ENCODE data around the gene C1orf21.

Gene C1orf21

GRCh38 chr1:184614667-184615066 lies 227.8 kb downstream of the C1orf21 start:
- no peak overlapping the region for H2AFZ ChIP-seq (ENCODE audit: insufficient read depth, low read length, poor library complexity)
- H3K36me3 ChIP-seq (ENCODE audit: control insufficient read depth in 1 of 2, insufficient read depth in 2 of 2, low read length in 2 of 2), result no peaks in the 10 kb centered on the region
- H3K4me3 ChIP-seq (ENCODE audit: low read depth, low read length), result no peak overlapping the region
- WGBS (ENCODE audit: extremely low coverage, insufficient coverage, insufficient read length), result no CpG with 5 or more reads among the region's 7 CpGs
- no peak overlapping the region for H2AK5ac ChIP-seq (ENCODE audit: low read length)
- DNase-seq, result no peak
- no peak overlapping the region for H3K9ac ChIP-seq (ENCODE audit: low read length)
- H3K27ac ChIP-seq (ENCODE audit: low read depth, low read length), result no peak overlapping the region
- no peak overlapping the region for H4K8ac ChIP-seq (ENCODE audit: low read depth, low read length)
- no peaks in the 10 kb centered on the region for H3K9me3 ChIP-seq (ENCODE audit: insufficient read depth, low read depth, low read length)
- no peak overlapping the region for H4K91ac ChIP-seq (ENCODE audit: low read depth, low read length)
- no peak overlapping the region for H2BK5ac ChIP-seq (ENCODE audit: low read depth, low read length, poor library complexity)
- H3K27me3 ChIP-seq (ENCODE audit: insufficient read depth, low read length), result no peaks in the 10 kb centered on the region
- H3K23ac ChIP-seq (ENCODE audit: low read length), result no peak overlapping the region
- H3K4ac ChIP-seq (ENCODE audit: low read depth, low read length), result no peak overlapping the region
- no peak overlapping the region for H2BK12ac ChIP-seq (ENCODE audit: low read length)
- no peak overlapping the region for H4K12ac ChIP-seq (ENCODE audit: low read depth, low read length)
- H2BK120ac ChIP-seq (ENCODE audit: insufficient read depth, low read length, poor library complexity), result no peak overlapping the region
- H3K4me1 ChIP-seq (ENCODE audit: control insufficient read depth in 1 of 2, insufficient read depth in 2 of 2, low read length in 2 of 2), result no peaks in the 10 kb centered on the region
- H3K79me1 ChIP-seq (ENCODE audit: low read length), result no peaks in the 10 kb centered on the region
- no peak overlapping the region for H3K4me2 ChIP-seq (ENCODE audit: low read length)
- H3K79me2 ChIP-seq (ENCODE audit: control insufficient read depth, insufficient read depth, low read length, poor library complexity), result no peaks in the 10 kb centered on the region
- no peak overlapping the region for H3K18ac ChIP-seq (ENCODE audit: low read length)
- no peak overlapping the region for H3K14ac ChIP-seq (ENCODE audit: low read length)

- H2BK12ac ChIP-seq (ENCODE audit: low read length), result no peak overlapping the region
- H3K4ac ChIP-seq (ENCODE audit: low read depth, low read length), result no peak overlapping the region
- no peak overlapping the region for H3K14ac ChIP-seq (ENCODE audit: low read length)
- no peak overlapping the region for H2BK5ac ChIP-seq (ENCODE audit: low read depth, low read length, poor library complexity)
- no peak overlapping the region for H3K18ac ChIP-seq (ENCODE audit: low read length)
- no peak overlapping the region for H3K9ac ChIP-seq (ENCODE audit: low read length)
- no peak overlapping the region for H4K91ac ChIP-seq (ENCODE audit: low read depth, low read length)
- H4K8ac ChIP-seq (ENCODE audit: low read depth, low read length), result no peak overlapping the region
- H2BK120ac ChIP-seq (ENCODE audit: insufficient read depth, low read length, poor library complexity), result no peak overlapping the region
- no peaks in the 10 kb centered on the region for H3K9me3 ChIP-seq (ENCODE audit: insufficient read depth, low read depth, low read length)
- no peaks in the 10 kb centered on the region for H3K27me3 ChIP-seq (ENCODE audit: insufficient read depth, low read length)
- H3K4me3 ChIP-seq (ENCODE audit: low read depth, low read length), result no peak overlapping the region
- no peak overlapping the region for H3K23ac ChIP-seq (ENCODE audit: low read length)
- H2AFZ ChIP-seq (ENCODE audit: insufficient read depth, low read length, poor library complexity), result no peak overlapping the region
- H3K4me2 ChIP-seq (ENCODE audit: low read length), result no peak overlapping the region
- H3K79me1 ChIP-seq (ENCODE audit: low read length), result no peaks in the 10 kb centered on the region
- no peaks in the 10 kb centered on the region for H3K79me2 ChIP-seq (ENCODE audit: control insufficient read depth, insufficient read depth, low read length, poor library complexity)
- H3K4me1 ChIP-seq (ENCODE audit: control insufficient read depth in 1 of 2, insufficient read depth in 2 of 2, low read length in 2 of 2), result no peaks in the 10 kb centered on the region
- no CpG with 5 or more reads among the region's 5 CpGs for WGBS (ENCODE audit: extremely low coverage, insufficient coverage, insufficient read length)
- DNase-seq, result no peak
- H4K12ac ChIP-seq (ENCODE audit: low read depth, low read length), result no peak overlapping the region
- H3K36me3 ChIP-seq (ENCODE audit: control insufficient read depth in 1 of 2, insufficient read depth in 2 of 2, low read length in 2 of 2), result no peaks in the 10 kb centered on the region
- no peak overlapping the region for H2AK5ac ChIP-seq (ENCODE audit: low read length)
- H3K27ac ChIP-seq (ENCODE audit: low read depth, low read length), result no peak overlapping the region
These were observed 228.5 kb downstream of the C1orf21 start for GRCh38 chr1:184615301-184615700.

- H3K79me1 ChIP-seq (ENCODE audit: low read length), result no peaks in the 10 kb centered on the region
- peak overlapping the region; percentile 6 for H3K4me3 ChIP-seq (ENCODE audit: low read depth, low read length)
- no peak overlapping the region for H3K18ac ChIP-seq (ENCODE audit: low read length)
- no peak overlapping the region for H4K8ac ChIP-seq (ENCODE audit: low read depth, low read length)
- no peak overlapping the region for H4K91ac ChIP-seq (ENCODE audit: low read depth, low read length)
- H3K9me3 ChIP-seq (ENCODE audit: insufficient read depth, low read depth, low read length), result no peaks in the 10 kb centered on the region
- H3K27me3 ChIP-seq (ENCODE audit: insufficient read depth, low read length), result no peaks in the 10 kb centered on the region
- no peak overlapping the region for H2BK120ac ChIP-seq (ENCODE audit: insufficient read depth, low read length, poor library complexity)
- H2AK5ac ChIP-seq (ENCODE audit: low read length), result no peak overlapping the region
- H3K14ac ChIP-seq (ENCODE audit: low read length), result no peak overlapping the region
- no peak overlapping the region for H3K4me2 ChIP-seq (ENCODE audit: low read length)
- WGBS (ENCODE audit: extremely low coverage, insufficient coverage, insufficient read length), result no CpG with 5 or more reads among the region's 6 CpGs
- H2BK12ac ChIP-seq (ENCODE audit: low read length), result no peak overlapping the region
- H3K36me3 ChIP-seq (ENCODE audit: control insufficient read depth in 1 of 2, insufficient read depth in 2 of 2, low read length in 2 of 2), result peaks cover 0 to 3% of the 10 kb centered on the region in 2 experiments
- H3K4me1 ChIP-seq (ENCODE audit: control insufficient read depth in 1 of 2, insufficient read depth in 2 of 2, low read length in 2 of 2), result no peaks in the 10 kb centered on the region
- DNase-seq, result no peak
- no peak overlapping the region for H3K9ac ChIP-seq (ENCODE audit: low read length)
- no peak overlapping the region for H2AFZ ChIP-seq (ENCODE audit: insufficient read depth, low read length, poor library complexity)
- H2BK5ac ChIP-seq (ENCODE audit: low read depth, low read length, poor library complexity), result no peak overlapping the region
- H3K23ac ChIP-seq (ENCODE audit: low read length), result peak overlapping the region; percentile 17
- no peak overlapping the region for H4K12ac ChIP-seq (ENCODE audit: low read depth, low read length)
- H3K79me2 ChIP-seq (ENCODE audit: control insufficient read depth, insufficient read depth, low read length, poor library complexity), result no peaks in the 10 kb centered on the region
- no peak overlapping the region for H3K4ac ChIP-seq (ENCODE audit: low read depth, low read length)
- H3K27ac ChIP-seq (ENCODE audit: low read depth, low read length), result no peak overlapping the region
These were observed 229.7 kb downstream of the C1orf21 start for GRCh38 chr1:184616504-184616903.

- no CpG with 5 or more reads among the region's 3 CpGs for WGBS (ENCODE audit: extremely low coverage, insufficient coverage, insufficient read length)
- Histone ChIP-seq H3K14ac (ENCODE audit: low read length) (no peak overlapping the region), H3K36me3 (ENCODE audit: control insufficient read depth in 1 of 2, insufficient read depth in 2 of 2, low read length in 2 of 2) (peaks cover under 1 to 4% of the 10 kb centered on the region in 2 experiments), H3K18ac (ENCODE audit: low read length) (no peak overlapping the region), H2AK5ac (ENCODE audit: low read length) (no peak overlapping the region), H3K27me3 (ENCODE audit: insufficient read depth, low read length) (no peaks in the 10 kb centered on the region), H3K23ac (ENCODE audit: low read length) (no peak overlapping the region), H3K4me3 (ENCODE audit: low read depth, low read length) (no peak overlapping the region), H3K79me1 (ENCODE audit: low read length) (no peaks in the 10 kb centered on the region), H4K12ac (ENCODE audit: low read depth, low read length) (no peak overlapping the region), H2AFZ (ENCODE audit: insufficient read depth, low read length, poor library complexity) (no peak overlapping the region), H3K4me1 (ENCODE audit: control insufficient read depth in 1 of 2, insufficient read depth in 2 of 2, low read length in 2 of 2) (no peaks in the 10 kb centered on the region), H4K8ac (ENCODE audit: low read depth, low read length) (no peak overlapping the region), H2BK120ac (ENCODE audit: insufficient read depth, low read length, poor library complexity) (no peak overlapping the region), H3K4me2 (ENCODE audit: low read length) (no peak overlapping the region), H2BK5ac (ENCODE audit: low read depth, low read length, poor library complexity) (no peak overlapping the region), H3K4ac (ENCODE audit: low read depth, low read length) (no peak overlapping the region), H3K27ac (ENCODE audit: low read depth, low read length) (no peak overlapping the region), H4K91ac (ENCODE audit: low read depth, low read length) (no peak overlapping the region), H3K79me2 (ENCODE audit: control insufficient read depth, insufficient read depth, low read length, poor library complexity) (no peaks in the 10 kb centered on the region), H2BK12ac (ENCODE audit: low read length) (no peak overlapping the region), H3K9me3 (ENCODE audit: insufficient read depth, low read depth, low read length) (no peaks in the 10 kb centered on the region), H3K9ac (ENCODE audit: low read length) (no peak overlapping the region)
- no peak for DNase-seq
These were observed 230.7 kb downstream of the C1orf21 start for GRCh38 chr1:184617433-184618029.

Data from trophoblast cell (in vitro differentiated cells and primary cell).